Trophoblast cell (in vitro differentiated cells and primary cell): ENCODE data around the gene AGAP1.

Source experiments
- DNase-seq, 2 donors: peaks; one replicate each; pipeline ENCODE4 v3.0.0-alpha.2; 2016
- H2AFZ ChIP-seq: 2 replicates; pipeline ENCODE4 v1.6.1; 2013; ENCODE audit warnings: low read length, moderate library complexity, mild to moderate bottlenecking; ENCODE audit not compliant: insufficient read depth, poor library complexity
- H2AK5ac ChIP-seq: 2 replicates; pipeline ENCODE4 v1.6.1; 2013; ENCODE audit warnings: mild to moderate bottlenecking, low read length
- H2BK120ac ChIP-seq: 2 replicates; pipeline ENCODE4 v1.6.1; 2013; ENCODE audit warnings: low read length, mild to moderate bottlenecking, moderate library complexity; ENCODE audit not compliant: insufficient read depth, poor library complexity
- H2BK12ac ChIP-seq: 2 replicates; pipeline ENCODE4 v1.6.1; 2013; ENCODE audit warnings: mild to moderate bottlenecking, low read length, moderate library complexity
- H2BK5ac ChIP-seq: 2 replicates; pipeline ENCODE4 v1.6.1; 2013; ENCODE audit warnings: low read length, low read depth, moderate library complexity, mild to moderate bottlenecking; ENCODE audit not compliant: poor library complexity
- H3K14ac ChIP-seq: 2 replicates; pipeline ENCODE4 v1.6.1; 2013; ENCODE audit warnings: mild to moderate bottlenecking, low read length
- H3K18ac ChIP-seq: 2 replicates; pipeline ENCODE4 v1.6.1; 2013; ENCODE audit warnings: mild to moderate bottlenecking, low read length
- H3K23ac ChIP-seq: 2 replicates; pipeline ENCODE4 v1.6.1; 2013; ENCODE audit warnings: low read length
- H3K27ac ChIP-seq: 2 replicates; pipeline ENCODE4 v1.5.1; 2013; ENCODE audit warnings: low read depth, mild to moderate bottlenecking, inconsistent platforms, low read length, moderate library complexity
- H3K27me3 ChIP-seq: 2 replicates; pipeline ENCODE4 v1.6.1; 2013; ENCODE audit warnings: inconsistent platforms, mild to moderate bottlenecking, low read length, moderate library complexity; ENCODE audit not compliant: insufficient read depth
- H3K36me3 ChIP-seq, 2 experiments: 1 replicate in 1 of 2; 2 replicates in 1 of 2; pipeline ENCODE4 v1.6.1; 2013; ENCODE audit warnings: low read length in 2 of 2, mild to moderate bottlenecking in 2 of 2, moderate library complexity in 1 of 2; ENCODE audit not compliant: insufficient read depth in 2 of 2, control insufficient read depth in 1 of 2
- H3K4ac ChIP-seq: 2 replicates; pipeline ENCODE4 v1.6.1; 2013; ENCODE audit warnings: low read depth, mild to moderate bottlenecking, low read length, moderate library complexity
- H3K4me1 ChIP-seq, 2 experiments: 1 replicate in 1 of 2; 2 replicates in 1 of 2; pipeline ENCODE4 v1.6.1; 2013; ENCODE audit warnings: low read length in 2 of 2, mild to moderate bottlenecking in 2 of 2, moderate library complexity in 1 of 2; ENCODE audit not compliant: insufficient read depth in 2 of 2, control insufficient read depth in 1 of 2
- H3K4me2 ChIP-seq: 2 replicates; pipeline ENCODE4 v1.6.1; 2013; ENCODE audit warnings: inconsistent platforms, mild to moderate bottlenecking, low read length, moderate library complexity
- H3K4me3 ChIP-seq: 2 replicates; pipeline ENCODE4 v1.5.1; 2013; ENCODE audit warnings: mild to moderate bottlenecking, low read depth, low read length, inconsistent platforms
- H3K79me1 ChIP-seq: one replicate; pipeline ENCODE4 v1.6.1; 2013; ENCODE audit warnings: low read length
- H3K79me2 ChIP-seq: 2 replicates; pipeline ENCODE4 v1.6.1; 2013; ENCODE audit warnings: low read length, mild to moderate bottlenecking; ENCODE audit not compliant: control insufficient read depth, insufficient read depth, poor library complexity
- H3K9ac ChIP-seq: 2 replicates; pipeline ENCODE4 v1.6.1; 2013; ENCODE audit warnings: mild to moderate bottlenecking, low read length
- H3K9me3 ChIP-seq: 2 replicates; pipeline ENCODE4 v1.6.1; 2013; ENCODE audit warnings: low read depth, mild to moderate bottlenecking, control low read depth, inconsistent platforms, low read length; ENCODE audit not compliant: insufficient read depth
- H4K12ac ChIP-seq: 2 replicates; pipeline ENCODE4 v1.6.1; 2013; ENCODE audit warnings: low read depth, mild to moderate bottlenecking, low read length, moderate library complexity
- H4K8ac ChIP-seq: 2 replicates; pipeline ENCODE4 v1.6.1; 2013; ENCODE audit warnings: low read depth, mild to moderate bottlenecking, low read length, moderate library complexity
- H4K91ac ChIP-seq: one replicate; pipeline ENCODE4 v1.6.1; 2013; ENCODE audit warnings: low read depth, mild to moderate bottlenecking, low read length, moderate library complexity
- WGBS: extraction: QIAGEN DNeasy Blood & Tissue Kit; methylation state at CpG from one replicate; pipeline ENCODE4 v1.1.7; 2013; ENCODE audit warnings: missing lambda C conversion rate; ENCODE audit not compliant: insufficient read length, insufficient coverage; ENCODE audit errors: extremely low coverage; 5-methylcytosine and 5-hydroxymethylcytosine counted together

AGAP1 gene

DNA sequence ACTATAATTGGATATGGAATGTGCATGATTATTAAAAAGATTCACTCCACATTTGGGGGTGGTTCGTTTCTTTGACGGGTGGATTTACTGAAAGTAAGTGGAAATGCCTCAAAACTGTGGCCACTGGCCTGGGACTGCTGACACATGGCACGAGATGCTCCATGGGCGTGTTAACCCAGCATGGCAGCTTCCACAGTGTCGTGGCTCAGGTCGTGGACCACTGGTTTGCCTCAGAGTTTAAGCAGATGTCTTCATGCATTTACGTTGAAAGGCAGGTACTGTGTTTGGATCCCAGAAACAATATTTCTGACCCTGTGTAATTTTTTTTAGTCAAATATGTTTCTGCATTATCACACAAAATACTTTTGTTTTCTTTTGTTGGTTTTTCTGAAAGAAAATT, 432.4 kb downstream of the AGAP1 start:
- H3K27ac ChIP-seq: no peak overlapping the region
- H2BK12ac ChIP-seq: no peak overlapping the region
- H3K36me3 ChIP-seq: peaks cover 0 to 4% of the 10 kb centered on the region in 2 experiments
- no peak overlapping the region for H3K4me3 ChIP-seq
- no peak for DNase-seq
- H2BK5ac ChIP-seq: no peak overlapping the region
- peaks cover 4% of the 10 kb centered on the region for H3K9me3 ChIP-seq
- H3K23ac ChIP-seq: no peak overlapping the region
- no peak overlapping the region for H4K12ac ChIP-seq
- H3K4me2 ChIP-seq: no peak overlapping the region
- WGBS: no CpG with 5 or more reads among the region's 7 CpGs
- no peak overlapping the region for H4K91ac ChIP-seq
- no peak overlapping the region for H3K14ac ChIP-seq
- H3K79me1 ChIP-seq: no peaks in the 10 kb centered on the region
- no peak overlapping the region for H4K8ac ChIP-seq
- H2AFZ ChIP-seq: no peak overlapping the region
- no peak overlapping the region for H3K4ac ChIP-seq
- H3K4me1 ChIP-seq: no peaks in the 10 kb centered on the region
- no peak overlapping the region for H3K18ac ChIP-seq
- H3K79me2 ChIP-seq: no peaks in the 10 kb centered on the region
- H3K27me3 ChIP-seq: no peaks in the 10 kb centered on the region
- no peak overlapping the region for H3K9ac ChIP-seq
- H2AK5ac ChIP-seq: no peak overlapping the region
- H2BK120ac ChIP-seq: no peak overlapping the region

DNA sequence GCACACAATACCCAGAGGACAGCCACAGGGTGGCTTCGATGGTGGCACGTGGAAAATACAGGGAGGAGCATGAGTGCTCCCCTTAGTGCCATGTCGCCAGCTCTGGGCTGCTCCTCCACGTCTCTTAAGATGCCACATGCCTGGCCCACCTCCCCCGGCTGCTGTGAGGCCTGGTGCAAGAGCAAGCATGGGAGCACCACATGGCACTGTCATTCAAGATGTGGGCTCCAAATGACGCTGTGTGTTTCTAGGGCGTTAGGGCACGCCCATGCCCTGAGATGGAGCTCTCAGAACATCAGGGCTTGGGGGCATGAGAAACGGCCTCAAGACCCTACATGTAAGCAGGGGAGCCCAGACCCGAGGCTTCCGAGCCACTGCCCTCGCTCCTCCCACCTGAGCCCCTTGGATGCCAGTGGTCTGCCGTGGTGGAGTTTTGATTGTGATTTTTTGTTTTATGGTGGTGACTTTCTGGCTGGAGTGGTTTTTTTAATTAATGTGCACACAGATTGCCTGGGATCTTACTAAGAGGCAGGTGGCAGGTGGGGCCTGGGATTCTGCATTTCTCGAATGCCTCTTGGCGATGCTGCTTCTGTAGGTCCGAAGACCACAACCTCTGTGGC, 435.0 kb downstream of the AGAP1 start:
- Histone ChIP-seq H3K4me1 (no peaks in the 10 kb centered on the region), H3K36me3 (peaks cover 3 to 4% of the 10 kb centered on the region in 2 experiments), H4K12ac (no peak overlapping the region), H3K9ac (no peak overlapping the region), H3K9me3 (peaks cover 4% of the 10 kb centered on the region), H3K79me1 (no peaks in the 10 kb centered on the region), H3K14ac (no peak overlapping the region), H4K91ac (no peak overlapping the region), H3K27me3 (no peaks in the 10 kb centered on the region), H4K8ac (no peak overlapping the region), H3K18ac (no peak overlapping the region), H2BK120ac (no peak overlapping the region), H3K27ac (no peak overlapping the region), H3K4me3 (no peak overlapping the region), H2BK5ac (no peak overlapping the region), H2BK12ac (no peak overlapping the region), H3K23ac (no peak overlapping the region), H3K4ac (no peak overlapping the region), H2AK5ac (no peak overlapping the region), H3K4me2 (no peak overlapping the region), H3K79me2 (no peaks in the 10 kb centered on the region), H2AFZ (no peak overlapping the region)
- WGBS: no CpG with 5 or more reads among the region's 16 CpGs
- DNase-seq: no peak

DNA sequence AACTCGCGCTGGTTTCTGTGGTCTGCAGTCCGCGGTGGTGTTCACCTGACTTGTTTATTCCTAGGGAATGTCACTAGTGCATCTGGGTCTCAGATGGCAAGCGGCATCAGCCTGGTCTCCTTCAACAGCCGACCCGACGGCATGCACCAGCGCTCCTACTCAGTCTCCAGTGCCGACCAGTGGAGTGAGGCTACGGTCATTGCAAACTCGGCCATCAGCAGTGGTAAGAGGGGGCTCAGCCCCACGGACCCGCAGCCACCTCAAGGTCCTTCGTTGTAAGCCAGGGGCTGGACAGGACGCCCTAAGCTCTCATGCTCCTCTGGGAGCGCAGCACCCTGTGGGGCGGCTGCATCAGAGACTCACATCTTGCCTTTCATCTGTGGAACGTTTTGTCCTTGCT, 436.9 kb downstream of the AGAP1 start:
- H3K14ac ChIP-seq: no peak overlapping the region
- H3K36me3 ChIP-seq: peaks cover 3 to 4% of the 10 kb centered on the region in 2 experiments
- H3K4ac ChIP-seq: no peak overlapping the region
- H3K27me3 ChIP-seq: no peaks in the 10 kb centered on the region
- H3K27ac ChIP-seq: no peak overlapping the region
- H3K18ac ChIP-seq: no peak overlapping the region
- no peaks in the 10 kb centered on the region for H3K79me2 ChIP-seq
- no peak overlapping the region for H2BK120ac ChIP-seq
- H4K91ac ChIP-seq: no peak overlapping the region
- peaks cover 4% of the 10 kb centered on the region for H3K9me3 ChIP-seq
- no peak overlapping the region for H2BK5ac ChIP-seq
- no peak overlapping the region for H4K8ac ChIP-seq
- H3K23ac ChIP-seq: no peak overlapping the region
- no peak overlapping the region for H3K9ac ChIP-seq
- H2AK5ac ChIP-seq: no peak overlapping the region
- no peak overlapping the region for H3K4me3 ChIP-seq
- H3K4me2 ChIP-seq: no peak overlapping the region
- no peaks in the 10 kb centered on the region for H3K79me1 ChIP-seq
- WGBS: no CpG with 5 or more reads among the region's 19 CpGs
- no peak overlapping the region for H4K12ac ChIP-seq
- H3K4me1 ChIP-seq: peaks cover 0 to 1% of the 10 kb centered on the region in 2 experiments
- no peak overlapping the region for H2BK12ac ChIP-seq
- DNase-seq: no peak
- no peak overlapping the region for H2AFZ ChIP-seq

DNA sequence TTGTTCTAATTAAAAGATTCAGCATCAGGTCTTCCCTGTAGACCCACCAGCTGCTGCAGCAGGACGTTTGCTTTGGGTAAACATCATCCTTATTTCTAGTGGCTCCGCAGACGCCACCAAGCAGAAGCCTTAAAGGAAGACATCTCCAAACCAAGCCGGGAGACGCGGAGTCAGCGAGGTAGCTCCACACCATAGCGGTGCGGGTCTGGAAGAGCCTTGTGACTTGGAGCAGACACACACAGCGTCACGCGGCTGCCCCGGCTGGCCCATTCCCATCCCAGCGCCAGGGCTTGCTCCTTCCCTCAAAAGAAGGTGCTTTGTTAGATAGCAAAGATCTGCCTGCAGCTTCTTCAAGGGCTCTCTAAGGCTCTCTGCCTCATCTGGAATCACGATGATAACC, 437.8 kb downstream of the AGAP1 start:
- Histone ChIP-seq H4K12ac (no peak overlapping the region), H3K23ac (no peak overlapping the region), H3K18ac (no peak overlapping the region), H4K8ac (no peak overlapping the region), H4K91ac (no peak overlapping the region), H3K4me3 (no peak overlapping the region), H3K36me3 (peaks cover 3 to 4% of the 10 kb centered on the region in 2 experiments), H3K9ac (no peak overlapping the region), H2AK5ac (no peak overlapping the region), H3K79me1 (no peaks in the 10 kb centered on the region), H2AFZ (no peak overlapping the region), H3K4ac (no peak overlapping the region), H3K27me3 (no peaks in the 10 kb centered on the region), H3K9me3 (peaks cover 4% of the 10 kb centered on the region), H3K4me1 (peaks cover 0 to 2% of the 10 kb centered on the region in 2 experiments), H3K79me2 (no peaks in the 10 kb centered on the region), H3K4me2 (no peak overlapping the region), H3K27ac (no peak overlapping the region), H2BK12ac (no peak overlapping the region), H2BK120ac (no peak overlapping the region), H2BK5ac (no peak overlapping the region), H3K14ac (no peak overlapping the region)
- DNase-seq: no peak
- WGBS: no CpG with 5 or more reads among the region's 15 CpGs
